Right atrium auricular region (tissue), 2 donors: ENCODE data around the gene CRTC2. TPM values are rescaled to one million over a fixed set of nuclear protein-coding genes. Genes with fewer than 3 reads are reported as not detected.

Source experiments
- DNase-seq: peaks from one replicate; pipeline ENCODE4 v3.0.0-alpha.2; 2019; ENCODE audit warnings: low spot score
- H3K27ac ChIP-seq, 2 donors: fragments of 200-600 bp; sonication (generic); 1 replicate in 1 of 2; 2 replicates in 1 of 2; pipeline ENCODE4 v1.5.1; 2016 to 2019
- H3K27me3 ChIP-seq, 2 donors: fragments of 200-600 bp; sonication (generic); one replicate each; pipeline versions ENCODE4 v1.5.1 to v1.6.0; 2017 to 2019
- H3K36me3 ChIP-seq: fragments of 200-600 bp; sonication (generic); one replicate; pipeline ENCODE4 v1.5.1; 2016
- H3K4me1 ChIP-seq, 2 donors: fragments of 200-600 bp; sonication (generic); one replicate each; pipeline versions ENCODE4 v1.5.1 to v1.6.0; 2017 to 2019
- H3K4me3 ChIP-seq, 2 donors: fragments of 200-600 bp; sonication (generic); 1 replicate in 1 of 2; 2 replicates in 1 of 2; pipeline ENCODE4 v1.5.1; 2017 to 2019; ENCODE audit warnings: mild to moderate bottlenecking in 1 of 2, moderate library complexity in 1 of 2
- H3K9me3 ChIP-seq, 2 donors: fragments of 200-600 bp; sonication (generic); one replicate each; pipeline ENCODE4 v1.5.1; 2019
- CTCF ChIP-seq, 2 donors: fragments of 200-600 bp; sonication (generic); IDR thresholded peaks; one replicate each; pipeline ENCODE4 v1.5.1; 2019; ENCODE audit warnings: antibody characterized with exemption in 2 of 2
- total RNA-seq, 2 donors: library from RNA; depleted of rRNA; stranded (reverse); fragments of >200 nt; gene quantifications; one replicate each; pipeline ENCODE4 v1.1.0, GENCODE V29; 2016

Gene CRTC2
- total RNA-seq, 2 donors from 2014 or later = 10.5 to 14.3 TPM

- TF ChIP-seq CTCF (IDR thresholded peaks at IDR 0.05) = no peak
- Histone ChIP-seq H3K4me1 (peaks cover 0 to 16% of the 10 kb centered on the region in 2 donors), H3K9me3 (no peaks in the 10 kb centered on the region), H3K27ac (no peak overlapping the region), H3K27me3 (no peaks in the 10 kb centered on the region), H3K36me3 (peaks cover 77% of the 10 kb centered on the region), H3K4me3 (no peak overlapping the region)
- no peak for DNase-seq
Measured at GRCh38 chr1:153951183-153951582, 7.2 kb downstream of the CRTC2 start.

GRCh38 chr1:153946622-153947241 is 11.7 kb downstream of the CRTC2 start, which contains the start of gene DENND4B:
Gene DENND4B, minus strand, starts transcription at chr1:153946718. Its CDS starts 2,344 bp downstream, at chr1:153944374.
- Histone ChIP-seq H3K27ac (peak within 1 kb of the TSS; percentile 98), H3K36me3 (peaks cover 60% of the 10 kb centered on the region), H3K4me1 (peaks cover 0 to 35% of the 10 kb centered on the region in 2 donors), H3K4me3 (peak within 1 kb of the TSS; percentile 79 to 90), H3K27me3 (no peaks in the 10 kb centered on the region), H3K9me3 (no peaks in the 10 kb centered on the region)
- TF ChIP-seq CTCF (IDR thresholded peaks at IDR 0.05) = peak; percentile 98 to 100
- DNase-seq = peak; percentile 82

GRCh38 chr1:153945795-153946621 is 12.4 kb downstream of the CRTC2 start:
- TF ChIP-seq CTCF (IDR thresholded peaks at IDR 0.05) = no peak
- Histone ChIP-seq H3K27ac (peak overlapping the region; percentile 98), H3K9me3 (no peaks in the 10 kb centered on the region), H3K36me3 (peaks cover 56% of the 10 kb centered on the region), H3K4me1 (peaks cover 0 to 35% of the 10 kb centered on the region in 2 donors), H3K27me3 (no peaks in the 10 kb centered on the region), H3K4me3 (peak overlapping the region; percentile 79 to 90)
- DNase-seq = peak; percentile 91

GRCh38 chr1:153945131-153945794 is 13.1 kb downstream of the CRTC2 start:
- peak; percentile 69 for DNase-seq
- Histone ChIP-seq H3K9me3 (no peaks in the 10 kb centered on the region), H3K27ac (peak overlapping the region; percentile 98), H3K4me1 (peaks cover 0 to 35% of the 10 kb centered on the region in 2 donors), H3K36me3 (peaks cover 56% of the 10 kb centered on the region), H3K27me3 (no peaks in the 10 kb centered on the region), H3K4me3 (peak overlapping the region; percentile 79 to 90)
- TF ChIP-seq CTCF (IDR thresholded peaks at IDR 0.05) = no peak

- H3K4me3 ChIP-seq = peak overlapping the region; percentile 79 to 90
- DNase-seq = no peak
- peaks cover 52% of the 10 kb centered on the region for H3K36me3 ChIP-seq
- H3K4me1 ChIP-seq = peaks cover 0 to 35% of the 10 kb centered on the region in 2 donors
- peak overlapping the region; percentile 98 for H3K27ac ChIP-seq
- no peaks in the 10 kb centered on the region for H3K27me3 ChIP-seq
- TF ChIP-seq CTCF (IDR thresholded peaks at IDR 0.05) = no peak
- no peaks in the 10 kb centered on the region for H3K9me3 ChIP-seq
Measured at GRCh38 chr1:153944827-153945117, 13.6 kb downstream of the CRTC2 start.
